HCT116 (cell line): ENCODE data around the gene ZHX3. TPM values are rescaled to one million over a fixed set of nuclear protein-coding genes. Genes with fewer than 3 reads are reported as not detected.

Source experiments
- ATAC-seq: fragments of 200-7000 bp; cut with Tn5 transposase; 2 replicates; pipeline ENCODE4 v1.9.1; 2020; ENCODE audit warnings: mild to moderate bottlenecking, moderate library complexity
- BruUV-seq: library from RNA; stranded (reverse); fragments of 400-500 nt; replicated peaks from 2 replicates; lab custom pipeline; 2021; lab: Mats Ljungman, UMichigan
- CTCF ChIA-PET: fragments of 300-600 bp; sonication (Branson Sonifier 250); formaldehyde crosslinking; loops from one replicate; lab custom pipeline; 2021; ENCODE audit warnings: antibody characterized with exemption; lab: Charles Lee
- POLR2A ChIA-PET: fragments of 300-600, 350-600 bp; sonication (Branson Sonifier 250); formaldehyde crosslinking; loops from one replicate; lab custom pipeline; 2021; ENCODE audit warnings: antibody characterized with exemption; lab: Charles Lee
- RAD21 ChIA-PET, 2 experiments: fragments of 300-600 bp; sonication (Branson Sonifier 250); formaldehyde crosslinking; loops; one replicate each; lab custom pipeline; 2023; ENCODE audit warnings: low total read pairs in 2 of 2; ENCODE audit not compliant: uncharacterized antibody in 2 of 2, unreplicated experiment in 2 of 2, low non-redundant PET in 1 of 2; lab: Charles Lee
- DNase-seq: peaks from one replicate; pipeline ENCODE4 v3.0.0-alpha.2; 2010; ENCODE audit warnings: low read depth, low spot score
- H2AFZ ChIP-seq: fragments of 200-600 bp; shearing (Covaris generic), sonication (generic); 2 replicates; pipeline ENCODE4 v1.6.1; 2017; ENCODE audit warnings: low read depth, mixed run types, mixed read lengths, antibody characterized with exemption, low read length; ENCODE audit not compliant: poor library complexity, severe bottlenecking
- H3K27ac ChIP-seq: 2 replicates; pipeline ENCODE4 v1.5.1; 2012; ENCODE audit warnings: low read depth, low read length
- H3K27me3 ChIP-seq: fragments of 200-600 bp; sonication (generic); 2 replicates; pipeline ENCODE4 v1.6.1; 2016; ENCODE audit warnings: mixed run types, low read length, mixed read lengths; ENCODE audit not compliant: insufficient read depth
- H3K36me3 ChIP-seq, 2 experiments: fragments of 200-500 bp in 1 of 2; fragments of 200-600 bp in 1 of 2; sonication (Bioruptor generic) in 1 of 2; sonication (generic) in 1 of 2; 2 replicates each; pipeline versions ENCODE4 v1.5.1 to v1.6.1; 2014 to 2016; ENCODE audit warnings: low read length in 2 of 2, inconsistent platforms in 1 of 2, mixed read lengths in 1 of 2, mixed run types in 1 of 2; ENCODE audit not compliant: insufficient read depth in 2 of 2, control insufficient read depth in 1 of 2
- H3K4me1 ChIP-seq, 2 experiments: fragments of 200-600 bp in 1 of 2; sonication (generic) in 1 of 2; 2 replicates each; pipeline versions ENCODE4 v1.5.1 to v1.6.1; 2012 to 2017; ENCODE audit warnings: low read length in 2 of 2, inconsistent platforms in 1 of 2, mild to moderate bottlenecking in 1 of 2, mixed read lengths in 1 of 2, mixed run types in 1 of 2, moderate library complexity in 1 of 2; ENCODE audit not compliant: insufficient read depth in 2 of 2, control insufficient read depth in 1 of 2
- H3K4me2 ChIP-seq: fragments of 200-600 bp; sonication (generic); 2 replicates; pipeline ENCODE4 v1.6.1; 2017; ENCODE audit warnings: mixed run types, low read length, mixed read lengths
- H3K4me3 ChIP-seq, 2 experiments: fragments of 200-600 bp in 1 of 2; sonication (generic) in 1 of 2; replicated peaks in 1 of 2; 2 replicates each; pipeline ENCODE4 v1.5.1; 2011 to 2016; ENCODE audit warnings: low read length in 2 of 2, control low read depth in 1 of 2, low read depth in 1 of 2, mild to moderate bottlenecking in 1 of 2, mixed read lengths in 1 of 2, mixed run types in 1 of 2
- H3K79me2 ChIP-seq: fragments of 200-600 bp; sonication (generic); 2 replicates; pipeline ENCODE4 v1.6.1; 2017; ENCODE audit warnings: mild to moderate bottlenecking, mixed run types, low read length, moderate library complexity, mixed read lengths; ENCODE audit not compliant: insufficient read depth
- H3K9ac ChIP-seq: fragments of 200-600 bp; sonication (generic); 2 replicates; pipeline ENCODE4 v1.6.1; 2016; ENCODE audit warnings: low read length, mixed read lengths
- H3K9me2 ChIP-seq: fragments of 200-600 bp; sonication (generic), shearing (Covaris generic); 2 replicates; pipeline ENCODE4 v1.6.1; 2017; ENCODE audit warnings: mixed run types, mild to moderate bottlenecking, moderate library complexity; ENCODE audit not compliant: insufficient read depth
- H3K9me3 ChIP-seq, 2 experiments: fragments of 200-500 bp in 1 of 2; fragments of 200-600 bp in 1 of 2; sonication (Bioruptor generic) in 1 of 2; sonication (generic) in 1 of 2; 2 replicates each; pipeline ENCODE4 v1.6.1; 2014 to 2017; ENCODE audit warnings: low read length in 2 of 2, mixed read lengths in 2 of 2, inconsistent platforms in 1 of 2, low read depth in 1 of 2, mild to moderate bottlenecking in 1 of 2, mixed run types in 1 of 2, moderate library complexity in 1 of 2; ENCODE audit not compliant: control insufficient read depth in 1 of 2, insufficient read depth in 1 of 2
- H4K20me1 ChIP-seq: fragments of 200-600 bp; sonication (generic), shearing (Covaris generic); 2 replicates; pipeline ENCODE4 v1.6.1; 2017; ENCODE audit warnings: mixed run types, mild to moderate bottlenecking, moderate library complexity; ENCODE audit not compliant: insufficient read depth
- CBX3 ChIP-seq: IDR thresholded peaks from 2 replicates; pipeline ENCODE4 v1.6.1; 2012; ENCODE audit warnings: low read depth
- CEBPB ChIP-seq: IDR thresholded peaks from 2 replicates; pipeline ENCODE4 v1.6.1; 2012; ENCODE audit warnings: low read depth
- EGR1 ChIP-seq: IDR thresholded peaks from 2 replicates; pipeline ENCODE4 v1.6.1; 2012; ENCODE audit warnings: low read depth
- EZH2phosphoT487 ChIP-seq: fragments of 200-600 bp; IDR thresholded peaks from 2 replicates; pipeline ENCODE4 v1.6.1; 2018; ENCODE audit warnings: antibody characterized with exemption, borderline replicate concordance
- JUND ChIP-seq: IDR thresholded peaks from 2 replicates; pipeline ENCODE4 v1.6.1; 2012
- POLR2A ChIP-seq: IDR thresholded peaks from 2 replicates; pipeline ENCODE4 v1.7.0; 2011; ENCODE audit warnings: borderline replicate concordance; ENCODE audit not compliant: insufficient read depth, insufficient read length; ENCODE audit errors: extremely low read depth
- POLR2AphosphoS5 ChIP-seq: IDR thresholded peaks from 2 replicates; pipeline ENCODE4 v1.6.1; 2011; ENCODE audit warnings: mild to moderate bottlenecking, low read depth, low read length, moderate library complexity
- RAD21 ChIP-seq: IDR thresholded peaks from 2 replicates; pipeline ENCODE4 v1.6.1; 2012; ENCODE audit warnings: low read depth, mild to moderate bottlenecking
- SIN3A ChIP-seq: IDR thresholded peaks from 2 replicates; pipeline ENCODE4 v1.6.1; 2012; ENCODE audit warnings: low read depth
- SP1 ChIP-seq: IDR thresholded peaks from 2 replicates; pipeline ENCODE4 v1.6.1; 2012; ENCODE audit warnings: low read depth
- TCF7L2 ChIP-seq: IDR thresholded peaks from 2 replicates; pipeline ENCODE4 v1.7.0; 2011; ENCODE audit warnings: borderline replicate concordance, inconsistent platforms; ENCODE audit not compliant: insufficient read depth, insufficient read length; ENCODE audit errors: extremely low read depth
- ZFX ChIP-seq: fragments of 450-650 bp; IDR thresholded peaks from 2 replicates; pipeline ENCODE4 v1.6.1; 2017
- intact Hi-C: fragments of 100-400 bp; cut with micrococcal nuclease; formaldehyde crosslinking; loops from 2 replicates; pipeline ENCODE4 v1.10.0; 2022
- total RNA-seq: library from RNA; stranded (reverse); gene quantifications from one replicate; pipeline ENCODE4 v1.2.1, GENCODE V29; 2021; ENCODE audit not compliant: unreplicated experiment
- TF ChIP-seq, protein P1 (sequence below): IDR thresholded peaks from 2 replicates; pipeline ENCODE4 v1.6.1; 2012

The ZHX3 gene
- total RNA-seq, 1 experiment from 2014 or later, result 13.3 TPM

DNA sequence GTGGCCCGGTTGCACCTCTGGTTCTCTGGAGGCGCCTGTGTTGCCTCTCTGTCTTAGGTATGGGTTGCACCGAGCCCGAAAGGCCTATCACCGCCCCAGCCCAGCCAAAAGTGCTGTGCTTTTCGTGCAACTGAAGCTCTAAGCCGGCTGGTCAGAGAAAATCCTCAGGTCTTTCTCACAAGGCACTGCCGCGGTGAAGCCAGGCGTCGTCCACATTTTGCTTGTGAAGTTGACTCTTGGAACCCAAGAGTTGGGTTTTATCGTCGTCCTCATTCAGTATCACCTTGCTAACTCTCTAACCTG is 49.8 kb upstream of the ZHX3 start:
- no TSS peak for BruUV-seq
- ChIA-PET RAD21 (no interaction called here), POLR2A (no interaction called here), CTCF (no interaction called here)
- ATAC-seq, result no peak
- Histone ChIP-seq H2AFZ (no peak overlapping the region), H3K27ac (no peak overlapping the region), H3K79me2 (no peaks in the 10 kb centered on the region), H3K4me3 (no peak overlapping the region), H3K9me3 (no peaks in the 10 kb centered on the region), H3K4me2 (no peak overlapping the region), H3K36me3 (no peaks in the 10 kb centered on the region), H3K4me1 (no peaks in the 10 kb centered on the region), H3K9ac (no peak overlapping the region), H4K20me1 (no peaks in the 10 kb centered on the region), H3K27me3 (no peaks in the 10 kb centered on the region), H3K9me2 (no peaks in the 10 kb centered on the region)
- TF ChIP-seq POLR2A (no peak), CBX3 (no peak), CEBPB (no peak), POLR2AphosphoS5 (no peak)
- intact Hi-C loops, result no loop called here
- no peak for DNase-seq

DNA sequence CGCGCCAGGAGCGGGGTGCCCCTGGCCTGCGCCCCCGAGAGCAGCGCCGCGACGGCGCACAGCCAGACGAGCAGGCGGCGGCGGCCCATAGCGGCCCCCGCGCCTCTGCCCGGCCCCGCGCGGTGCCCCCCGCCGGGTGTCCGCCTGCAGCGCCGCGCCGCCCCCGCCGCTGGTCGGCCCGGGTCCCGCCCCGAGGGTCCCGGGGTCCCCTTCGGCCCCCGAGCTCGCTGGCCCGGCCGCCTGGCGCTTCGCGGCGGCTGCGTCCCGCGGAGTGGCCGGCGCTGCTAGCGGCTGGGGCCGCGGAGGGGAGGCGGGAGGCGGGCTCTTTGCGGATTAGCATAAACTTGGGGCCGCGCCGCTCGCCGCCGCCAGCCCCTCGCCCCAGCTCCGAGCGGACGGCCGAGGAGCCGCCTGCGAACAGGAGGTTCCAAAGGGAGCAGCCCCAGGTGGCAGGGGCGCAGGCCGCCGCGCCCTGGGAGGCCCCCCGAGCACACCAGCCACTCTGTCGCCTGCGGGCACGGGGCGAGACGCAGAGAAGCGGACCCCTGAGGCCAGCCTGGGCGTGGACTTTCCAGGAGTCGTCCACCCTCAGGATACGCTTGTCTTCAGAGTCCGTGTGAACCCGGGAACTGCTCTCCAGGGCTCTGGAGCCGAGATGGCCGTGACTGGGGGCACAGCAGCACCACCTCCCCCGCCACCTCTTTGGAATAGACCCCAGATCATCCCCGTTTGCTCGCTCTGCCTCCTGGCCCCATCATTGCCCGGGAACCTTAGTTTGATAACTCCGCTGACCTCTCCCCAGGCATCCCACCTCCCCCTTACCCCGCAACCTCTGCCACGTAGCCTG is 49.2 kb upstream of the ZHX3 start, which contains the start of gene EMILIN3:
Gene EMILIN3 (minus strand): TSS at position 273 of the 847 bp plus-strand sequence. CDS start 184 bp downstream, at position 89.
- Histone ChIP-seq H4K20me1 (no peaks in the 10 kb centered on the region), H3K9ac (no peak within 1 kb of the TSS), H3K4me3 (no peak within 1 kb of the TSS), H3K4me2 (no peak within 1 kb of the TSS), H3K27ac (no peak within 1 kb of the TSS), H3K36me3 (no peaks in the 10 kb centered on the region), H3K79me2 (no peaks in the 10 kb centered on the region), H2AFZ (no peak within 1 kb of the TSS), H3K4me1 (no peaks in the 10 kb centered on the region)
- ATAC-seq (no peak), DNase-seq (no peak)
- CTCF ChIA-PET, result no interaction called here
- RAD21 ChIA-PET, result no interaction called here
- BruUV-seq, result no TSS peak
- POLR2A ChIA-PET, result no interaction called here
- TF ChIP-seq, protein P1, sequence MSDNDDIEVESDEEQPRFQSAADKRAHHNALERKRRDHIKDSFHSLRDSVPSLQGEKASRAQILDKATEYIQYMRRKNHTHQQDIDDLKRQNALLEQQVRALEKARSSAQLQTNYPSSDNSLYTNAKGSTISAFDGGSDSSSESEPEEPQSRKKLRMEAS, result no peak
- no peak for TF ChIP-seq RAD21
- no peak for TF ChIP-seq POLR2A
- TF ChIP-seq CBX3, result no peak
- TF ChIP-seq EZH2phosphoT487, result no peak
- TF ChIP-seq EGR1, result no peak
- no peak for TF ChIP-seq TCF7L2
- no peak for TF ChIP-seq ZFX
- no peak for TF ChIP-seq SP1
- no peak for TF ChIP-seq SIN3A
- TF ChIP-seq JUND, result no peak
- TF ChIP-seq, all 23 proteins: peak for 0
- intact Hi-C loops, result no loop called here
- Histone ChIP-seq H3K27me3 (no peaks in the 10 kb centered on the region), H3K9me2 (no peaks in the 10 kb centered on the region), H3K9me3 (no peaks in the 10 kb centered on the region)
